GM12801 (cell line): Measurements from ENCODE around the gene SLC29A1.

ENCODE experiments used
- TF ChIP-seq, protein P1 (sequence below): IDR thresholded peaks from one replicate; pipeline ENCODE4 v1.5.1; 2011; ENCODE audit warnings: control low read depth; ENCODE audit not compliant: insufficient read length; ENCODE audit errors: extremely low read depth

SLC29A1 gene

GRCh38 chr6:44272999-44273566 lies 49.7 kb downstream of the SLC29A1 start:
- TF ChIP-seq, protein P1, sequence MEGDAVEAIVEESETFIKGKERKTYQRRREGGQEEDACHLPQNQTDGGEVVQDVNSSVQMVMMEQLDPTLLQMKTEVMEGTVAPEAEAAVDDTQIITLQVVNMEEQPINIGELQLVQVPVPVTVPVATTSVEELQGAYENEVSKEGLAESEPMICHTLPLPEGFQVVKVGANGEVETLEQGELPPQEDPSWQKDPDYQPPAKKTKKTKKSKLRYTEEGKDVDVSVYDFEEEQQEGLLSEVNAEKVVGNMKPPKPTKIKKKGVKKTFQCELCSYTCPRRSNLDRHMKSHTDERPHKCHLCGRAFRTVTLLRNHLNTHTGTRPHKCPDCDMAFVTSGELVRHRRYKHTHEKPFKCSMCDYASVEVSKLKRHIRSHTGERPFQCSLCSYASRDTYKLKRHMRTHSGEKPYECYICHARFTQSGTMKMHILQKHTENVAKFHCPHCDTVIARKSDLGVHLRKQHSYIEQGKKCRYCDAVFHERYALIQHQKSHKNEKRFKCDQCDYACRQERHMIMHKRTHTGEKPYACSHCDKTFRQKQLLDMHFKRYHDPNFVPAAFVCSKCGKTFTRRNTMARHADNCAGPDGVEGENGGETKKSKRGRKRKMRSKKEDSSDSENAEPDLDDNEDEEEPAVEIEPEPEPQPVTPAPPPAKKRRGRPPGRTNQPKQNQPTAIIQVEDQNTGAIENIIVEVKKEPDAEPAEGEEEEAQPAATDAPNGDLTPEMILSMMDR, result no peak

GRCh38 chr6:44273617-44274016 lies 50.2 kb downstream of the SLC29A1 start:
- TF ChIP-seq, protein P1, result no peak

DNA sequence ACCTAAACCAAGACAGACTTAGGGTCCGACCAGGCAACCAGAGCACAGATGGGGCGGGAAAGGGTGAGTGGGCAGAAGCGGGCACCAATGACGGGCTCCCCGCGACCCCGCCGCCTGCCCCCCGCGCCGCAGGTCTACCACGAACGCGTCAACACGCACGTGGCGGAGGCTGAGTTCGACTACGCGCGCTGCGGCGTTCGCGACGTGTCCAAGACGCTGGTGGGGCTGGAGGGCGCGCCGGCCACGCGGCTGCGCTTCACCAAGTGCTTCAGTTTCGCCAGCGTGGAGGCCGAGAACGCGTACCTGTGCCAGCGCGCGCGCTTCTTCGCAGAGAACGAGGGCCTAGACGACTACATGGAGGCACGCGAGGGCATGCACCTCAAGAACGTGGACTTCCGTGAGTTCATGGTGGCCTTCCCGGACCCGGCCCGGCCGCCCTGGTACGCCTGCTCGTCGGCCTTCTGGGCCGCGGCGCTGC lies 51.9 kb downstream of the SLC29A1 start:
- TF ChIP-seq, protein P1, result no peak

- TF ChIP-seq, protein P1, result no peak
Measured at GRCh38 chr6:44275749-44276648, 52.6 kb downstream of the SLC29A1 start.

GRCh38 chr6:44276667-44277640 lies 53.6 kb downstream of the SLC29A1 start:
- TF ChIP-seq, protein P1, result no peak

- TF ChIP-seq, protein P1, result no peak
Measured at GRCh38 chr6:44277763-44278162, 54.4 kb downstream of the SLC29A1 start.

- TF ChIP-seq, protein P1, result no peak
Measured at GRCh38 chr6:44278315-44278714, 54.9 kb downstream of the SLC29A1 start.
